C4-2B (cell line): ENCODE data around the gene HAGH.

Experiments
- ZFX ChIP-seq: fragments of 450-650 bp; IDR thresholded peaks from 2 replicates; pipeline ENCODE4 v1.6.1; 2017
- TF ChIP-seq, protein P1 (sequence below): fragments of 450-650 bp; conservative IDR thresholded peaks from 2 replicates; pipeline ENCODE4 v1.5.1; 2017; ENCODE audit warnings: mild to moderate bottlenecking

DNA sequence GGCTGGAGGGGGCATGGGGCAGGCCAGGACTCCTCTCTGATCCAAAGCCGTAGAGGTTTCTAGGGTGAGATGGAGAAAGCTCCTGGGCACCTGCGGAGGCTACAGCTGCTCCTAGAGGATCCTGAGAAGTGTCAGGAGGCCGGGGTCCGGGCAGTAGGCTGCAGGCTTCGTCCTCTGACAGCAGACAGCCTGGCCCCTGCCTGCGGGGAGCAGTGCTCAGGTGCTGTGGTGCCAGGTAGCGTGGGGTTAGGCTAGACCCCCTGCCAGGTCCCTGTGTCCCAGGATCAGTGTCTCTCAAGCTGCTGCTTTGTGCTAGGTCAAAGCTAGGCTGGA is 52.2 kb downstream of the HAGH start:
- TF ChIP-seq, protein P1, sequence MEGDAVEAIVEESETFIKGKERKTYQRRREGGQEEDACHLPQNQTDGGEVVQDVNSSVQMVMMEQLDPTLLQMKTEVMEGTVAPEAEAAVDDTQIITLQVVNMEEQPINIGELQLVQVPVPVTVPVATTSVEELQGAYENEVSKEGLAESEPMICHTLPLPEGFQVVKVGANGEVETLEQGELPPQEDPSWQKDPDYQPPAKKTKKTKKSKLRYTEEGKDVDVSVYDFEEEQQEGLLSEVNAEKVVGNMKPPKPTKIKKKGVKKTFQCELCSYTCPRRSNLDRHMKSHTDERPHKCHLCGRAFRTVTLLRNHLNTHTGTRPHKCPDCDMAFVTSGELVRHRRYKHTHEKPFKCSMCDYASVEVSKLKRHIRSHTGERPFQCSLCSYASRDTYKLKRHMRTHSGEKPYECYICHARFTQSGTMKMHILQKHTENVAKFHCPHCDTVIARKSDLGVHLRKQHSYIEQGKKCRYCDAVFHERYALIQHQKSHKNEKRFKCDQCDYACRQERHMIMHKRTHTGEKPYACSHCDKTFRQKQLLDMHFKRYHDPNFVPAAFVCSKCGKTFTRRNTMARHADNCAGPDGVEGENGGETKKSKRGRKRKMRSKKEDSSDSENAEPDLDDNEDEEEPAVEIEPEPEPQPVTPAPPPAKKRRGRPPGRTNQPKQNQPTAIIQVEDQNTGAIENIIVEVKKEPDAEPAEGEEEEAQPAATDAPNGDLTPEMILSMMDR: no peak
- no peak for TF ChIP-seq ZFX
